Pancreas (tissue), 10 donors: ENCODE results near the gene GSG1L2. TPM values are rescaled to one million over a fixed set of nuclear protein-coding genes. Genes with fewer than 3 reads are reported as not detected.

Experiments
- ATAC-seq, 4 donors: fragments of 200-7000 bp; cut with Tn5 transposase; one replicate each; pipeline versions ENCODE4 v1.8.0 to v1.9.1; 2020; ENCODE audit warnings: mild to moderate bottlenecking in 4 of 4, moderate library complexity in 4 of 4
- DNase-seq, 6 donors: peaks; one replicate each; pipeline ENCODE4 v3.0.0-alpha.2; 2020
- FAIRE-seq: peaks from 2 replicates; lab custom pipeline; 2012; peaks lifted over from hg19 to GRCh38; lab: Jason Lieb, UNC
- H3K27ac ChIP-seq, 4 donors: fragments of 200-600 bp; sonication (generic); 1 replicate in 3 of 4; 2 replicates in 1 of 4; pipeline versions ENCODE4 v1.5.0 to v1.8.0; 2020
- H3K27me3 ChIP-seq, 4 donors: fragments of 200-600 bp; one replicate each; pipeline ENCODE4 v1.8.0; 2021
- H3K36me3 ChIP-seq, 3 donors: fragments of 200-600 bp; sonication (generic) in 1 of 3; one replicate each; pipeline versions ENCODE4 v1.5.0 to v1.8.0; 2020 to 2021
- H3K4me1 ChIP-seq, 3 donors: fragments of 200-600 bp; one replicate each; pipeline ENCODE4 v1.8.0; 2021
- H3K4me3 ChIP-seq, 4 donors: fragments of 200-600 bp; sonication (generic) in 2 of 4; one replicate each; pipeline versions ENCODE4 v1.5.0 to v1.8.0; 2020 to 2021
- H3K9me3 ChIP-seq, 4 donors: fragments of 200-600 bp; one replicate each; pipeline ENCODE4 v1.8.0; 2021
- CTCF ChIP-seq, 4 donors: fragments of 200-600 bp; sonication (generic) in 3 of 4; IDR thresholded peaks; one replicate each; pipeline versions ENCODE4 v1.5.0 to v1.8.0; 2021; ENCODE audit warnings: antibody characterized with exemption in 4 of 4
- WGBS, 2 donors: extraction: QIAGEN DNeasy Blood & Tissue Kit; methylation state at CpG; one replicate each; pipeline ENCODE4 v1.1.7; 2013; 5-methylcytosine and 5-hydroxymethylcytosine counted together
- intact Hi-C, 3 donors: fragments of 100-400 bp; cut with DNase I; formaldehyde crosslinking; loops; one replicate each; pipeline versions ENCODE4 v1.11.1 to v1.14.2; 2022
- polyA plus RNA-seq, 2 donors: library from polyadenylated mRNA; stranded (reverse); fragments of 200-250 nt; gene quantifications; one replicate each; pipeline ENCODE4 v1.2.3, GENCODE V29; 2013
- total RNA-seq, 6 donors: library from RNA; stranded (reverse); fragmentation: NEBNext Ultra II Directional in 4 of 6; extraction: Animal tissue kit (Norgen Biotek cat#: 25700) in 4 of 6; gene quantifications; one replicate each; pipeline versions ENCODE4 v1.2.1 to v1.2.4, GENCODE V29; 2021 to 2023
- donor health status: healthy with polysubstance abuse.
- donor health status: DM: no; HTN: no; CAD: no; lungs with moderate emphysema.
- donor health status: DM: no; HTN: no; CAD: no.
- donor health status: control.
- donor health status: control.
- donor health status: Bipolar disorder and iron deficiency.
- donor health status: DM: yes; HTN: yes; CAD: no.
- donor health status: DM: no; HTN: no; CAD: no.
- donor health status: DM: no; HTN: no; CAD: no.
- donor health status: DM: yes; HTN: yes; CAD: no.

The GSG1L2 gene
- total and polyA plus RNA-seq, 8 donors: not detected

GRCh38 chr17:9839433-9839832 is 17.6 kb upstream of the GSG1L2 start:
- H3K9me3 ChIP-seq: no peaks in the 10 kb centered on the region
- 25% methylated on average over 4 of the region's 4 CpGs for WGBS, 2 donors
- FAIRE-seq (no peak), DNase-seq (no peak), ATAC-seq (no peak)
- no peak overlapping the region for H3K27ac ChIP-seq
- no peak for TF ChIP-seq CTCF (IDR thresholded peaks at IDR 0.05)
- H3K4me3 ChIP-seq: no peak overlapping the region
- H3K27me3 ChIP-seq: no peaks in the 10 kb centered on the region
- H3K4me1 ChIP-seq: no peaks in the 10 kb centered on the region
- H3K36me3 ChIP-seq: no peaks in the 10 kb centered on the region
- intact Hi-C loops: no loop called here

- TF ChIP-seq CTCF (IDR thresholded peaks at IDR 0.05): no peak
- ATAC-seq (peak in 3 of 4 donors; percentile 41 to 67 (median 57)), FAIRE-seq (no peak), DNase-seq (peak in 2 of 6 donors; percentile 11 to 13)
- Histone ChIP-seq H3K9me3 (no peaks in the 10 kb centered on the region), H3K27me3 (no peaks in the 10 kb centered on the region), H3K4me1 (no peaks in the 10 kb centered on the region), H3K4me3 (no peak overlapping the region), H3K27ac (no peak overlapping the region), H3K36me3 (no peaks in the 10 kb centered on the region)
- WGBS, 2 donors: 53 to 63% methylated on average over 11 of the region's 11 CpGs
- intact Hi-C loops: no loop called here
Observed at GRCh38 chr17:9837551-9838471, 15.9 kb upstream of the GSG1L2 start.

- FAIRE-seq (no peak), ATAC-seq (no peak), DNase-seq (no peak)
- TF ChIP-seq CTCF (IDR thresholded peaks at IDR 0.05): no peak
- Histone ChIP-seq H3K36me3 (no peaks in the 10 kb centered on the region), H3K27me3 (no peaks in the 10 kb centered on the region), H3K4me1 (no peaks in the 10 kb centered on the region), H3K9me3 (no peaks in the 10 kb centered on the region), H3K4me3 (no peak overlapping the region), H3K27ac (no peak overlapping the region)
- intact Hi-C loops: no loop called here
- WGBS, 2 donors: 81 to 87% methylated on average over 4 of the region's 4 CpGs
Observed at GRCh38 chr17:9833922-9834321, 12.0 kb upstream of the GSG1L2 start.

GRCh38 chr17:9830711-9831110 is 8.8 kb upstream of the GSG1L2 start:
- Histone ChIP-seq H3K9me3 (no peaks in the 10 kb centered on the region), H3K4me1 (no peaks in the 10 kb centered on the region), H3K27me3 (no peaks in the 10 kb centered on the region), H3K36me3 (no peaks in the 10 kb centered on the region), H3K4me3 (no peak overlapping the region), H3K27ac (no peak overlapping the region)
- ATAC-seq: no peak
- FAIRE-seq: no peak
- intact Hi-C loops: no loop called here
- WGBS, 2 donors: 54 to 76% methylated on average over 2 of the region's 2 CpGs
- no peak for DNase-seq
- no peak for TF ChIP-seq CTCF (IDR thresholded peaks at IDR 0.05)

GRCh38 chr17:9829343-9829742 is 7.5 kb upstream of the GSG1L2 start:
- H3K4me1 ChIP-seq: no peaks in the 10 kb centered on the region
- no peak overlapping the region for H3K4me3 ChIP-seq
- WGBS, 2 donors: 59 to 69% methylated on average over 2 of the region's 2 CpGs
- no peak for TF ChIP-seq CTCF (IDR thresholded peaks at IDR 0.05)
- H3K36me3 ChIP-seq: no peaks in the 10 kb centered on the region
- ATAC-seq (no peak), FAIRE-seq (no peak), DNase-seq (no peak)
- no peak overlapping the region for H3K27ac ChIP-seq
- intact Hi-C loops: no loop called here
- no peaks in the 10 kb centered on the region for H3K27me3 ChIP-seq
- H3K9me3 ChIP-seq: no peaks in the 10 kb centered on the region
